HUDEP-2 (cell line): ENCODE results near the gene PKN1.

ENCODE experiments used
- DNase-seq, 76 experiments: peaks; one replicate each; lab custom pipeline; 2025; ENCODE audit not compliant: unreplicated experiment in 76 of 76; lab: John Stamatoyannopoulos, UW

The PKN1 gene

GRCh38 chr19:14425696-14426138, 7.4 kb upstream of the PKN1 start:
- DNase-seq, result peak in 65 of 76 experiments; percentile 27 to 83 (median 64)

GRCh38 chr19:14427461-14427860, 5.6 kb upstream of the PKN1 start:
- no peak for DNase-seq

GRCh38 chr19:14428882-14429416, 4.2 kb upstream of the PKN1 start:
- DNase-seq, result no peak

- DNase-seq, result no peak
These were observed 2.4 kb upstream of the PKN1 start for GRCh38 chr19:14430712-14431111.

- DNase-seq, result peak in 28 of 76 experiments; percentile 3 to 62 (median 30)
These were observed 722 bp downstream of the PKN1 start for GRCh38 chr19:14433554-14434501.

GRCh38 chr19:14434543-14435319, 1.6 kb downstream of the PKN1 start:
- peak in 58 of 76 experiments; percentile 16 to 85 (median 51) for DNase-seq

GRCh38 chr19:14435320-14436050, 2.4 kb downstream of the PKN1 start:
- peak in 1 of 76 experiments; percentile 22 for DNase-seq

- no peak for DNase-seq
These were observed 4.6 kb downstream of the PKN1 start for GRCh38 chr19:14437578-14438140.

GRCh38 chr19:14439014-14439413, 5.9 kb downstream of the PKN1 start:
- no peak for DNase-seq

GRCh38 chr19:14440049-14440448, 6.9 kb downstream of the PKN1 start:
- peak in 68 of 76 experiments; percentile 17 to 88 (median 72) for DNase-seq

GRCh38 chr19:14441041-14441938, 8.2 kb downstream of the PKN1 start:
- DNase-seq, result no peak

GRCh38 chr19:14442891-14443631, 10.0 kb downstream of the PKN1 start:
- DNase-seq, result no peak

- no peak for DNase-seq
These were observed 10.6 kb downstream of the PKN1 start for GRCh38 chr19:14443632-14444216.

- peak in 3 of 76 experiments; percentile 14 to 26 (median 17) for DNase-seq
These were observed 13.4 kb downstream of the PKN1 start for GRCh38 chr19:14446336-14447036.

- no peak for DNase-seq
These were observed 16.2 kb downstream of the PKN1 start for GRCh38 chr19:14449321-14449720.

GRCh38 chr19:14450168-14450874, 17.2 kb downstream of the PKN1 start:
- DNase-seq, result peak in 69 of 76 experiments; percentile 32 to 94 (median 80)

GRCh38 chr19:14450876-14451275, 17.8 kb downstream of the PKN1 start:
- DNase-seq, result no peak
